ENCODE measurements around the gene SRSF4.
"Not testable (repeated sequence)": the region's sequence is repeated elsewhere in the genome, so short reads cannot be mapped to it uniquely, and the experiment has no call there.

GRCh38 chr1:29150346-29150745, 31.4 kb downstream of the SRSF4 start:
- TF ChIP-seq CTCF (conservative IDR thresholded peaks at IDR 0.05 in 1 of 2, IDR thresholded peaks at IDR 0.05 in 1 of 2; ENCODE audit: low read depth in 1 of 2, low read length in 2 of 2); EZH2 (IDR thresholded peaks at IDR 0.05; ENCODE audit: low read length, missing control alignments): not testable (repeated sequence)

Measured in fibroblast of lung (primary cell).